Endodermal cell (in vitro differentiated cells): Measurements from ENCODE around the gene ACTMAP. TPM values are rescaled to one million over a fixed set of nuclear protein-coding genes. Genes with fewer than 3 reads are reported as not detected.

Source experiments
- DNase-seq: peaks from one replicate; pipeline ENCODE4 v3.0.0-alpha.2; 2017
- H3K27ac ChIP-seq: 2 replicates; pipeline ENCODE4 v1.5.1; 2013; ENCODE audit warnings: mild to moderate bottlenecking, low read depth, low read length, moderate library complexity
- H3K27me3 ChIP-seq: 2 replicates; pipeline ENCODE4 v1.6.1; 2013; ENCODE audit warnings: mild to moderate bottlenecking, low read length, moderate library complexity; ENCODE audit not compliant: insufficient read depth, control insufficient read depth, poor library complexity, severe bottlenecking
- H3K36me3 ChIP-seq: 2 replicates; pipeline ENCODE4 v1.7.0; 2013; ENCODE audit warnings: mild to moderate bottlenecking, low read length, moderate library complexity; ENCODE audit not compliant: control insufficient read depth, insufficient read depth
- H3K4me1 ChIP-seq: one replicate; pipeline ENCODE4 v1.7.0; 2013; ENCODE audit warnings: low read length; ENCODE audit not compliant: control insufficient read depth, insufficient read depth
- H3K4me3 ChIP-seq: 2 replicates; pipeline ENCODE4 v1.5.1; 2013; ENCODE audit warnings: mild to moderate bottlenecking, low read length, moderate library complexity
- H3K9ac ChIP-seq: 2 replicates; pipeline ENCODE4 v1.6.1; 2013; ENCODE audit warnings: mild to moderate bottlenecking, low read length, moderate library complexity; ENCODE audit not compliant: poor library complexity, severe bottlenecking; ENCODE audit errors: extremely low read depth
- H3K9me3 ChIP-seq: 2 replicates; pipeline ENCODE4 v1.6.1; 2013; ENCODE audit warnings: mild to moderate bottlenecking, low read length, moderate library complexity; ENCODE audit not compliant: control insufficient read depth
- H3K27ac Mint-ChIP-seq: 2 replicates; pipeline ENCODE4 v1.8.0; 2020; ENCODE audit warnings: mixed read lengths
- H3K27me3 Mint-ChIP-seq: 2 replicates; pipeline ENCODE4 v1.8.0; 2021; ENCODE audit warnings: mild to moderate bottlenecking, mixed read lengths; ENCODE audit not compliant: insufficient read depth
- H3K36me3 Mint-ChIP-seq: 2 replicates; pipeline ENCODE4 v1.8.0; 2020; ENCODE audit warnings: low read depth, mixed read lengths
- H3K4me1 Mint-ChIP-seq: 2 replicates; pipeline ENCODE4 v1.8.0; 2020; ENCODE audit warnings: mixed read lengths
- H3K4me3 Mint-ChIP-seq: 2 replicates; pipeline ENCODE4 v1.8.0; 2020; ENCODE audit warnings: mild to moderate bottlenecking, moderate library complexity, mixed read lengths
- H3K9me3 Mint-ChIP-seq: 2 replicates; pipeline ENCODE4 v1.8.0; 2020; ENCODE audit warnings: mild to moderate bottlenecking, mixed read lengths
- WGBS, 2 experiments: methylation state at CpG; one replicate each; pipeline versions ENCODE4 v1.1.5 to v1.1.7; 2013; ENCODE audit warnings: missing lambda C conversion rate in 2 of 2, mixed read lengths in 1 of 2; ENCODE audit not compliant: insufficient coverage in 1 of 2, insufficient read length in 1 of 2; 5-methylcytosine and 5-hydroxymethylcytosine counted together
- total RNA-seq, 2 donors: library from RNA; stranded (reverse); fragmentation: NEBNext Ultra II Directional in 1 of 2; extraction: Animal tissue kit (Norgen Biotek cat#: 25700) in 1 of 2; gene quantifications; 2 replicates in 1 of 2; 3 replicates in 1 of 2; pipeline ENCODE4 v1.2.1, GENCODE V29; 2021
- TF ChIP-seq, protein P1 (sequence below): fragments of 200-600 bp; sonication (generic); conservative IDR thresholded peaks from 2 replicates; pipeline ENCODE4 v1.5.0; 2021; ENCODE audit warnings: antibody characterized with exemption, mild to moderate bottlenecking

Gene ACTMAP
- total RNA-seq, 2 donors from 2014 or later: 26.0 to 34.3 TPM

DNA sequence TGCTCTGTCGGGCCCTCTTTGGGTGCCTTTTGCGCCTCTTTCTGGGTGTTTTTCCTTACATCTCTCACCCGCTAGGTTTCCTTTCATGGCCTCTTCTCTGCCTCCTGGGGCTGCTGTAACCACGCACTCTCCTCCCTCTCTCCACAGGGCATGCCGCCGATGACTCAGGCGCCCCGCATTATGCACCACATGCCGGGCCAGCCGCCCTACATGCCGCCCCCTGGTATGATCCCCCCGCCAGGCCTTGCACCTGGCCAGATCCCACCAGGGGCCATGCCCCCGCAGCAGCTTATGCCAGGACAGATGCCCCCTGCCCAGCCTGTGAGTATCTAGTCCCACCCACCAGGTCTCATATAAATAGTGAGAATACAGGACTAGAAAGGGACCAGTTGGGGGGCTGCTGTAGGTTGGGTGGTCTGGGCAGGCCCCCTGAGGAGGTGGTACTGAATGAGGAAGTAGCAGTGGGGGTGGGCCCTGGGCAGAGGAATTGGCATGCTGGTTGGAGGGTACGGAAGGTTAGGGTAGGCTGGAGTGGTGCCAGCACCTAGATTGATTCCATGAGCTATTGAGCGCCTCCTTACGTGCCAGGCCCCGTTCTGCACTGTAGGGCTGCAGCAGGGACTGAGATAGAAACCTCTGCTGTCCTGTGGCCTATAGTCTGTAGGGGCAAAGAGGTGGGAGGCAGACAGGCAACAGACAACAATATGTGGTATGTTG, 12.6 kb upstream of the ACTMAP start:
- H3K36me3 Mint-ChIP-seq: peaks cover 80% of the 10 kb centered on the region

DNA sequence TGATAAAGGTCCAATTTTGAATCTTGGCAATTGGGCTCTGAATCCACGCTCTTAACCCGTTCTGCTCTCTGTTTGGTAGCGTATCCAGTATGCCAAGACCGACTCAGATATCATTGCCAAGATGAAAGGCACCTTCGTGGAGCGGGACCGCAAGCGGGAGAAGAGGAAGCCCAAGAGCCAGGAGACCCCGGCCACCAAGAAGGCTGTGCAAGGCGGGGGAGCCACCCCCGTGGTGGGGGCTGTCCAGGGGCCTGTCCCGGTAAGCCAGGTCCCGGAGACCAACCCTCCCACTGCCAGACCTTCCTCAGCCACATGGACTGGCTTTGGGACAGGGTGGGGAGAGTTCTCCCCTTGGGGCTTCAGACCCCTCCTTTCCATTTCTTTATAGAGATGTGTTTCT, 9.1 kb upstream of the ACTMAP start:
- peaks cover 94% of the 10 kb centered on the region for H3K36me3 ChIP-seq
- WGBS, 2 experiments: 96 to 98% methylated on average over 7 to 13 of the region's 13 CpGs
- TF ChIP-seq, protein P1, sequence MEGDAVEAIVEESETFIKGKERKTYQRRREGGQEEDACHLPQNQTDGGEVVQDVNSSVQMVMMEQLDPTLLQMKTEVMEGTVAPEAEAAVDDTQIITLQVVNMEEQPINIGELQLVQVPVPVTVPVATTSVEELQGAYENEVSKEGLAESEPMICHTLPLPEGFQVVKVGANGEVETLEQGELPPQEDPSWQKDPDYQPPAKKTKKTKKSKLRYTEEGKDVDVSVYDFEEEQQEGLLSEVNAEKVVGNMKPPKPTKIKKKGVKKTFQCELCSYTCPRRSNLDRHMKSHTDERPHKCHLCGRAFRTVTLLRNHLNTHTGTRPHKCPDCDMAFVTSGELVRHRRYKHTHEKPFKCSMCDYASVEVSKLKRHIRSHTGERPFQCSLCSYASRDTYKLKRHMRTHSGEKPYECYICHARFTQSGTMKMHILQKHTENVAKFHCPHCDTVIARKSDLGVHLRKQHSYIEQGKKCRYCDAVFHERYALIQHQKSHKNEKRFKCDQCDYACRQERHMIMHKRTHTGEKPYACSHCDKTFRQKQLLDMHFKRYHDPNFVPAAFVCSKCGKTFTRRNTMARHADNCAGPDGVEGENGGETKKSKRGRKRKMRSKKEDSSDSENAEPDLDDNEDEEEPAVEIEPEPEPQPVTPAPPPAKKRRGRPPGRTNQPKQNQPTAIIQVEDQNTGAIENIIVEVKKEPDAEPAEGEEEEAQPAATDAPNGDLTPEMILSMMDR: no peak
- no peaks in the 10 kb centered on the region for H3K9me3 ChIP-seq
- H3K27ac ChIP-seq: no peak overlapping the region
- no peaks in the 10 kb centered on the region for H3K27me3 ChIP-seq
- Mint-ChIP-seq H3K36me3 (peaks cover 80% of the 10 kb centered on the region), H3K27ac (peak overlapping the region; percentile 48), H3K4me3 (no peak overlapping the region), H3K27me3 (no peaks in the 10 kb centered on the region), H3K9me3 (no peaks in the 10 kb centered on the region), H3K4me1 (peaks cover 5% of the 10 kb centered on the region)
- DNase-seq: no peak
- H3K4me1 ChIP-seq: no peaks in the 10 kb centered on the region
- no peak overlapping the region for H3K4me3 ChIP-seq
- no peak overlapping the region for H3K9ac ChIP-seq

More for the DNA sequence above, 12.6 kb upstream of the ACTMAP start:
- Histone ChIP-seq H3K4me1 (no peaks in the 10 kb centered on the region), H3K4me3 (no peak overlapping the region), H3K9me3 (no peaks in the 10 kb centered on the region), H3K36me3 (peaks cover 82% of the 10 kb centered on the region), H3K27ac (no peak overlapping the region), H3K9ac (no peak overlapping the region), H3K27me3 (no peaks in the 10 kb centered on the region)
- no peak overlapping the region for H3K4me3 Mint-ChIP-seq
- TF ChIP-seq, protein P1: no peak
- H3K27ac Mint-ChIP-seq: no peak overlapping the region
- no peaks in the 10 kb centered on the region for H3K9me3 Mint-ChIP-seq
- H3K27me3 Mint-ChIP-seq: no peaks in the 10 kb centered on the region
- WGBS, 2 experiments: 89 to 95% methylated on average over 10 to 17 of the region's 17 CpGs
- H3K4me1 Mint-ChIP-seq: no peaks in the 10 kb centered on the region
- no peak for DNase-seq

DNA sequence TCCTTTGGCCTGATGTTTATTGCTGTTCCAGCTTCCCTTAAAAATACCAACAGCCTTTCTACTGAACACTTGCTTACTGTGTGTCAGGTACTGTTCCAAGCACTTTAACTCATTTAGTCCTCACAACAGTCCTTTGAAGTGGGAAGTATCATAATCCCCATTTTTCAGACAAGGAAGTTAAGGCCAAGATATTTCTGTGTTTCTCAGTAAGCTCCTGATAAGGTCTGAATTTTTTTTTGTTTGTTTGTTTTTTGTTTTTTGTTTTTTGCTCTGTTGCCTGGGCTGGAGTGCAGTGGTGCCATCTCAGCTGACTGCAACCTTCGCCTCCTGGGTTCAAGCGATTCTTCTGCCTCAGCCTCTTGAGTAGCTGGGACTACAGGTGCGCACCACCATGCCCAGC, 8.2 kb upstream of the ACTMAP start:
- Mint-ChIP-seq H3K9me3 (no peaks in the 10 kb centered on the region), H3K4me3 (no peak overlapping the region), H3K27me3 (no peaks in the 10 kb centered on the region), H3K4me1 (peaks cover 8% of the 10 kb centered on the region), H3K27ac (no peak overlapping the region), H3K36me3 (peaks cover 75% of the 10 kb centered on the region)
- Histone ChIP-seq H3K4me1 (no peaks in the 10 kb centered on the region), H3K27ac (no peak overlapping the region), H3K4me3 (no peak overlapping the region), H3K36me3 (peaks cover 87% of the 10 kb centered on the region), H3K9me3 (no peaks in the 10 kb centered on the region), H3K27me3 (no peaks in the 10 kb centered on the region), H3K9ac (no peak overlapping the region)
- TF ChIP-seq, protein P1: no peak
- no peak for DNase-seq
- 94 to 100% methylated on average over 1 to 3 of the region's 3 CpGs for WGBS, 2 experiments
